HG02943 (cell line): ENCODE results near the gene TMEM131L.
A peak's percentile ranks its signal among the peaks of the same experiment; 100 is the strongest.

ENCODE experiments used
- ATAC-seq: cut with Tn5 transposase; IDR thresholded peaks from one replicate; pipeline ENCODE4 v1.9.1; 2021; ENCODE audit warnings: mild to moderate bottlenecking, low read depth, moderate library complexity; ENCODE audit not compliant: unreplicated experiment

TMEM131L gene

GRCh38 chr4:153518637-153519389 lies 52.7 kb downstream of the TMEM131L start:
- ATAC-seq = no peak

- no peak for ATAC-seq
These were observed 53.5 kb downstream of the TMEM131L start for GRCh38 chr4:153519687-153520086.

GRCh38 chr4:153520227-153520626 lies 54.1 kb downstream of the TMEM131L start:
- no peak for ATAC-seq

DNA sequence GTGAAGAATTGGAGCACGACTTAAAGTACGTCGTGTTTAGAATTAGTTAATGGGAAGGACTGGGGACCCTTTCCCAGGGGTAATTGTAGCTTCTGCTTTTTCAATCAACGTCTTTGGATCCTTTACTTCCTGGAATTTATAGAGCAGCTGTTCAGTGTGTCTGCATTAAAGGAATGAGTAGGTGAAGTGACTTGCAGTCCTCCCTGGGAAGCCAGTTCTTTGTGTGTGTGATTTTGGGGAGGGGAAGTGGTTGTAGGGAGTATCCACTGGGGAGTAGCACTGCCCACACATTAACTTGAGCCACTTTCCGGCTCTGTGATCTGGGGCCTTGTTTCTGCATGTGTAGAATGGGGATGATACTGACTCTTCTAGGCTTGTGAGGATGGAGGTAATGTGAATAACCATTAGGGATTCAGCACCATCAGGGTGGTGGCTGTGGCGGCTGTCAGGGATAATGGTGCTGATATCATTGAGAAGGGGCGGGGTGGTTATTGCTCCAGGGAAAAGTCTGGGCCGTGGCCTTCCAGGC lies 54.7 kb downstream of the TMEM131L start:
- peak; percentile 43 for ATAC-seq

DNA sequence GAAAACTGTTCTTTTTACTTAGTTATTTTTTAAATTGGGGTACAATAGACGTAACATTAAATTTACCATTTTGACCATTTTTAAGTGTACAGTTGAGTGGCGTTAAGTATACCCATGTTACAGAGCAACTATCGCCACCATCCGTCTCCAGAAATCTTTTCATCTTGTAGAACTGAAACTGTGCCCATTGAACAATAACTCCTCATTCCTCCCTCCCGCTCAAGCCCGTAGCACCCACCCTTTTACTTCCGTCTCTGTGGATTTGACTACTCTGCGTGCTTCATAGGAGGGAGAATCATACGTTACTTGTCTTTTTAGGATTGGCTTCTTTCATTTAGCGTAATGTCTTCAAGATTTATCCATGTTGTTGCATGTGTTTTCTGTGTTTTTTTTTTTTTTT lies 55.3 kb downstream of the TMEM131L start:
- no peak for ATAC-seq

- ATAC-seq = peak; percentile 35
These were observed 56.0 kb downstream of the TMEM131L start for GRCh38 chr4:153521999-153522801.

DNA sequence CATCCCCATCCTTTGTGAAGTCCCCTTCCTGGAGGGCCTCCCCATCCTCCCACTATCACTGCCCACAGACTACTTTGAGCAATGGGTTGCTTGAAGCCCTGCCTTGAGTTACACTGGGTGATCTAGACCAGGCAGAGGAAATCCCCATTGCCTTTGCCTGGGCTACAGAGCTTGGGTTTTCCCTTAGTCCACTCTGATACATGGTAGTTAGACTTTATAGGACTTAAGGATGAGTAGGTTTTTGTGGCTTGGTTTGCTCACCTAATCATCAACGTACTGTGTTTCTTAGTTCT lies 56.6 kb downstream of the TMEM131L start:
- ATAC-seq = peak; percentile 40

DNA sequence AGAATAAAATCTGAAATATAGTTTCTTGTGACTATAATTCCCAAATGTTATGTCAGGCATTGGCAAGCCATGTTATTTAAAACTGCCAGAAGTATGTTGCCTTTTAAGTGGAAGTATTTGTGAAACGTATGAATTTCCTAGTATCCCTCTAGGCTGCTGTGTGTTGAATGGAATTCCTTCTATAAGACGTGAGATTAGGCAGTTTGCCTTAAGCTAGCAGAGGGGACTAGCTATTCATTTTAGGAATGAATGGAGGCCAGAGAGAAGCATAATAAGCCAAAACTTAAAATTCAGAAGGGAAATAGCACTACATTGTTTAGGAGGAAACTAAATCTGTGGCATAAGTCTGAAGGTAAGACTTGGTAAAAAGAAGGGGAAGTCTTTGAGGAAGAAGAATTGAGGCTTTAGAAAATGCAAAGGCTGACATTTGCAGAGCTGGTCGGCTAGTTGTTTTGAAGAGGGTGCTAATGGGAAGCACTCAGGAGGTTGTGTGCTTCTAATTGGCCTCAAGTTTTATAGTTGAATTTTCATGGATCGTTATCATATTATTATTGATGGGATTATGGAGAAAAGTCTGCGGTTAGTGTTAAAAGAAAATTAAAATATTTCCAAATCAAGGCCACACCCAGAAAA lies 57.1 kb downstream of the TMEM131L start:
- no peak for ATAC-seq

- no peak for ATAC-seq
These were observed 57.8 kb downstream of the TMEM131L start for GRCh38 chr4:153523941-153524386.

GRCh38 chr4:153524682-153525081 lies 58.5 kb downstream of the TMEM131L start:
- ATAC-seq = no peak

- ATAC-seq = no peak
These were observed 61.5 kb downstream of the TMEM131L start for GRCh38 chr4:153527690-153528089.

DNA sequence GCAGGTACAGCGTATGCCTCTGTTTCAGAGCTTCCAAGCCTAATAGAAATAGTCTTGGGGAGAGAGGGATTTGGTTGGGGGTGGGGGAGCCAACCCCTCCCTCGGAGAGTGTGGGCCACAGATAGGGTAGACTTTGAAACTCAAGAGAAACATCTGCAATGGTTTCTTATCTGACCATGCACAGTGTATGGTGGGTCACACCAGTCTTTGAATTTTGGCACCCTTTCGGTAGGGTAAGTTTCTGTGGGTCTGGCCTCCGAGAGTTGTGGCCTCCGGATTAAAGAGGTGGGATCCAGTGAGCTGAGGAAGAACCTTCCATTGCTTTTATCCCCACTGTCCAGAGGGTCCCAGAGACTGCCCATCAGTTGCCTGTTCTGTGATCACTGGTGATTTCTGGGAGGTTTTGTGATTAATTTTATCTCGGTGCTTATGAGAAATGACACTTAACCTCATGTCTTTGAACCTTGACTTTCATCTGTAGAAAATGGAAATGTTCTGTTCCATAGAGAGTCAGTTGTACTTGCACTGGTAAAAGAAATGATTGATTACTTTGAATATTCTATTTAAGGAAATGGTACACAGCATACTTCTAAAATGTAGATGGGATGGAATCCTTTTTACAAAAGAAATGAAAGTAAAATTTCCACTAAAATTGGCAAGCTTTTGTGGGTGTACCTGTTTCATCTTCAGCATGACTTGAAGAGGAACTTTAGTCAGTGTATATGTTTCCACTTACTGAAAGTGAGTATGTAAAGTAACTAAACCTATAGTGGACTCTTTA lies 62.7 kb downstream of the TMEM131L start:
- peak; percentile 51 for ATAC-seq

DNA sequence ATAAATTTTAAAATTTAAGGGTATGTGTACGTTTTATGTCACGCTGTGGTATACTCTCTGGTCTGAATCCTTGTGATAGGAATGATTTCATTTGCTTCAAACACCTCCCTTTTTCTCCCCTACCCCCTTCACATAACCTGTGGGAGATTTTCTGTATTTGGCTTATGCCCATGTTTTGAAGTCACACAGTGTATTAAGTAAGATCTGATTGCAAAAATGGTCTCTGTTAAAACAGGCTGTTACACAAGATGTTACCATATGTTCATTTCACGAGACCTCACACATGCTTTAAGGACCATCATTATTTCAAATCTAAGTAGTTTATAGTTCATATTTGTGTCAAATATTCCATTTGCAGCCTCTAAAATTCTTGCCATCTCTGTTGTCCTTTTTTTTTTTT lies 63.5 kb downstream of the TMEM131L start:
- ATAC-seq = no peak

DNA sequence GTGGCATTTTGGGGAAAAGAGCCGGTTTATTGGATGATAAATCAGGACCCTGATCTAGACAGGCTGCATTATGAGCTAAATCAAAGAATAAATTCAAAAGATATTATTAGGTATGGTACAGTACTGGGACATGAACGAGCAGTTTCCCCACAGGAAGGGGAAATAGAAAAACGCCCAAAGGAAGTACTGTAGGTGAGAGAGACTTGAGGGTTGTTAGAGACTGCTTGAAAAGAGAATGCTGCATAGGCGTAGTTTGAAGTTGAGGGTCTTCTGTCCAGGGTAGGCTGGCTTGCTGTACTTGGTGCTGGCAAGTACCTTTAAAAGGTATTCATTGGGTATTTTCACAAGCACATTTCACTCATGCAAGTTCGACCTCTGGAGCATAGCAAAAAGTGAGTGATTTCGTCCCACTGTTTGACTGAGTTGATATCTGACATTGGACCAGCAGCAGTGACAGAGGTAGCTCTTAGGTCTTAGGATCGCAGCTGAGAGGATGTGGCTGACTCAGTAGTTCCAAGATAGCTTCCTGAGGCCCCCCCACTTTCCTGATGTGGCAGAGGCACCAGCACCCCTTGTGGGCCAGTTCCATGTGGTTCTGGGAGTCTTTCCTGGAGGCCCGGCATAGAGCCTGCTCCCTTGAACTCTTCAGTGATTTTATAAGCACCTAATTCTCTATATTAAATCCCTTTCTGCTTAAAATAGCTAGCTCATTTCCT lies 64.3 kb downstream of the TMEM131L start:
- no peak for ATAC-seq

GRCh38 chr4:153531000-153531358 lies 64.8 kb downstream of the TMEM131L start:
- ATAC-seq = no peak

DNA sequence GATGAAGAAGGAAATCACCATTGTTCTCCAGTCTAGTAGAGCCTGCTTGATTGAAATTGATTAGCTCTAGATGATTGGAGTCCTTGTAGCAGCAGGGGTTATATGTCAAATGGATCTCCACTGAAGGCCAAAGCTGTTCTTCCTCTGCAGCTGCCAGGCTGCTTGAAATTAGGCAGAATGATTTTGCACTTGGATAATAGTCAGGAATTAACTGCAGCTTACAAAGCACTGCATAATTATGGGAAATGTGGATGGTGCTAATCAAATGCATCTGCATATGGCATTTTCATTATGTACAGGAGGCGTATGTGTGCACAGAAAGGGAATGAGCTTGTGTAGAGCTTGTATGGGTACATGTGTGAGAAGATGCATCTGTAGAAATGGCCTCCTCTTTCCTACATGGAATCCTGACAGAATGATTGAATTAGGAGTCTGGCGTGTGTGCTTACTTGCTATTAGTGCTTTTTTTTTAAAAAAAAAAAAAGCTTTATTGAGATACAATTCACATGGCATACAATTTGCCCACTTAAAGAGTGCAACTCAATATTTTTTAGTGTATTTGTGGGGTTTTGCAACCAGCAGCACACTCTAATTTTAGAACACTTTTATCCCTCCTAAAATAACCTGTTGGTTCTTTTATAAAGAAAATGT lies 65.9 kb downstream of the TMEM131L start:
- ATAC-seq = no peak

- ATAC-seq = no peak
These were observed 66.5 kb downstream of the TMEM131L start for GRCh38 chr4:153532636-153533035.

DNA sequence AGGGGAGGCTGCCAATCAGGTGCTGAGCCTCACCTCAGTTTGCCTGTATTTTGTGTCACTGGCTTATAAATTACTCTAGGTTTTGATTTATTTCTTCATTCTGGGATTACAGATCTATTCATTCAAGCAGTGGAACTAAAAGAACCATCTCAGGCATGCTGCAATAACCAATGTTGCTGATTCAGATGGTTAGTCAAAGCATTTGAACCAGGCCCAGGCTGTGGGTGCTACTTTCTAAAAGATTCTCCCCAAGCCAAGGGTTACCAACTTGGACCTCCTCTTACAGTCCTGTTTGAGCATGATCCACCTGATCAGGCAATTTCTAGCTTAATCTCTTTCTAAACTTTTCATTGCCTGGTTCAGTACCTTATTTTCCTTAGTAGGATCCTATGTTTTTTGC lies 67.2 kb downstream of the TMEM131L start:
- no peak for ATAC-seq

GRCh38 chr4:153534792-153535629 lies 68.9 kb downstream of the TMEM131L start:
- no peak for ATAC-seq
